Neuronal stem cell (in vitro differentiated cells): Measurements from ENCODE around the gene ZBTB5.

Source experiments
- DNase-seq: peaks from one replicate; pipeline ENCODE4 v3.0.0-alpha.2; 2013; ENCODE audit warnings: low spot score
- H2AFZ ChIP-seq: one replicate; pipeline ENCODE4 v1.6.1; 2013; ENCODE audit warnings: mild to moderate bottlenecking, low read length, inconsistent platforms
- H2AK5ac ChIP-seq: 2 replicates; pipeline ENCODE4 v1.6.1; 2013; ENCODE audit warnings: low read depth, mild to moderate bottlenecking, inconsistent platforms, low read length, moderate library complexity, mixed read lengths
- H2BK120ac ChIP-seq: 2 replicates; pipeline ENCODE4 v1.6.1; 2013; ENCODE audit warnings: low read depth, mild to moderate bottlenecking, inconsistent platforms, low read length, moderate library complexity, mixed read lengths
- H2BK12ac ChIP-seq: one replicate; pipeline ENCODE4 v1.6.1; 2013; ENCODE audit warnings: low read length, inconsistent platforms
- H2BK15ac ChIP-seq: 2 replicates; pipeline ENCODE4 v1.6.1; 2013; ENCODE audit warnings: mild to moderate bottlenecking, low read length, inconsistent platforms, mixed read lengths
- H2BK5ac ChIP-seq: one replicate; pipeline ENCODE4 v1.6.1; 2013; ENCODE audit warnings: inconsistent platforms, mild to moderate bottlenecking, low read length, moderate library complexity
- H3K14ac ChIP-seq: one replicate; pipeline ENCODE4 v1.6.1; 2013; ENCODE audit warnings: low read length, inconsistent platforms
- H3K18ac ChIP-seq: 2 replicates; pipeline ENCODE4 v1.6.1; 2013; ENCODE audit warnings: low read length, inconsistent platforms
- H3K23ac ChIP-seq: 2 replicates; pipeline ENCODE4 v1.6.1; 2013; ENCODE audit warnings: low read depth, mild to moderate bottlenecking, mixed read lengths, low read length, inconsistent platforms; ENCODE audit not compliant: poor library complexity
- H3K27ac ChIP-seq: replicated peaks from 3 replicates; pipeline ENCODE4 v1.5.1; 2013; ENCODE audit warnings: low read length, inconsistent platforms
- H3K27me3 ChIP-seq, 3 experiments: 2 replicates each; pipeline ENCODE4 v1.6.1; 2013; ENCODE audit warnings: low read length in 3 of 3, mild to moderate bottlenecking in 2 of 3, inconsistent platforms in 1 of 3, low read depth in 1 of 3, mixed read lengths in 1 of 3, moderate library complexity in 1 of 3; ENCODE audit not compliant: control insufficient read depth in 3 of 3, insufficient read depth in 3 of 3
- H3K36me3 ChIP-seq, 2 donors: replicated peaks in 1 of 2; 2 replicates each; pipeline ENCODE4 v1.6.1; 2013; ENCODE audit warnings: low read length in 2 of 2; ENCODE audit not compliant: control insufficient read depth in 2 of 2, insufficient read depth in 2 of 2
- H3K4ac ChIP-seq: 2 replicates; pipeline ENCODE4 v1.6.1; 2013; ENCODE audit warnings: inconsistent platforms, mild to moderate bottlenecking, low read length, moderate library complexity
- H3K4me1 ChIP-seq, 2 donors: 1 replicate in 1 of 2; 2 replicates in 1 of 2; pipeline ENCODE4 v1.6.1; 2013; ENCODE audit warnings: low read length in 2 of 2, low read depth in 1 of 2; ENCODE audit not compliant: control insufficient read depth in 2 of 2, insufficient read depth in 1 of 2
- H3K4me2 ChIP-seq: one replicate; pipeline ENCODE4 v1.6.1; 2013; ENCODE audit warnings: mild to moderate bottlenecking, low read length, inconsistent platforms; ENCODE audit not compliant: insufficient read depth, poor library complexity, severe bottlenecking
- H3K4me3 ChIP-seq, 2 donors: 2 replicates each; pipeline ENCODE4 v1.5.1; 2013; ENCODE audit warnings: low read length in 2 of 2, mild to moderate bottlenecking in 2 of 2, inconsistent platforms in 1 of 2, moderate library complexity in 1 of 2
- H3K79me1 ChIP-seq: one replicate; pipeline ENCODE4 v1.6.1; 2013; ENCODE audit warnings: low read depth, mild to moderate bottlenecking, inconsistent platforms, low read length, moderate library complexity
- H3K9ac ChIP-seq: one replicate; pipeline ENCODE4 v1.6.1; 2013; ENCODE audit warnings: mild to moderate bottlenecking, low read depth, low read length, inconsistent platforms; ENCODE audit not compliant: poor library complexity
- H3K9me3 ChIP-seq, 2 donors: replicated peaks in 1 of 2; 2 replicates each; pipeline versions ENCODE3 to v1.6.1; 2013; ENCODE audit warnings: low read length in 2 of 2, mild to moderate bottlenecking in 2 of 2, inconsistent platforms in 1 of 2, low read depth in 1 of 2, mixed read lengths in 1 of 2, moderate library complexity in 1 of 2; ENCODE audit not compliant: control insufficient read depth in 2 of 2, insufficient read depth in 1 of 2
- H4K8ac ChIP-seq: one replicate; pipeline ENCODE4 v1.6.1; 2013; ENCODE audit warnings: low read depth, mild to moderate bottlenecking, inconsistent platforms, low read length, moderate library complexity
- H4K91ac ChIP-seq: one replicate; pipeline ENCODE4 v1.6.1; 2013; ENCODE audit warnings: low read length, low read depth, mild to moderate bottlenecking, inconsistent platforms; ENCODE audit not compliant: poor library complexity
- whole genome bisulfite sequencing, 2 donors: extraction: QIAGEN DNeasy Blood & Tissue Kit; methylation state at CpG; one replicate each; pipeline ENCODE4 v1.1.7; 2013; ENCODE audit warnings: missing lambda C conversion rate in 2 of 2, mixed read lengths in 1 of 2; ENCODE audit not compliant: insufficient read length in 2 of 2, insufficient replicate concordance in 1 of 2; ENCODE audit errors: extremely low coverage in 2 of 2; 5-methylcytosine and 5-hydroxymethylcytosine counted together

The ZBTB5 gene

DNA sequence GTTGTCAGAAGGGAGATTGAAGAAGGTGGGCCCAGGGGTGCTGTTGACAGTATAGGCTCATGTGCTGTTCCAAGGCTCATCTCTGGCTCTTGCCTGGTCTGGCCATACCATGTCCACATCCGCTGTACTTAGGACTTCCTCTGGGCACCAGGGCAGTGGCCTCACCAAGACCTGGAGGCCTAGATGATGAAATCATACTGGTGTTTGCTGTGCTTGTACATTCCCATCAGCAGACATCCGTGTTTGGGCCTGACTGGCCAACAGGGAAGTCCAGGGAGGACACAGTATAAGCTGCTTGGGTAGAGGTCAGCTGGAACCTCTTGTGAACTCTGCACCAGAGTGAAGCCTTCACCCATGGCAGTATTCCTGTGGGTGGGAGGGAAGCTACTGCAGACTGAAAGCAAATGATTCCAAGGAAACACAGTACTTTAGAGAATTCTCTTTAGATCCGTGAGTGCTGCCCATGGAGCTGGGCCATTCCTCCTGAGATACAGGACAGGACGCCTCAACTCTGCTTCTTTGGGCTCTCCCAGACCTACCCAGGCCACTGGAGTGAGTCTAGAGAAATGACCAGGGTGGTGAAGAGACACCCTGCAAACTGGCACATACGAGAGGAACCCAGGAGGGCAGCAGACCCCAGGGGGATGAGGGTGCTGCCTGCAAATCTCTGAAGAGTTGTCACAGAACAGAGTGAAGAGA, 43.0 kb upstream of the ZBTB5 start:
- Histone ChIP-seq H3K36me3 (peaks cover 29 to 79% of the 10 kb centered on the region in 2 donors), H3K79me1 (no peaks in the 10 kb centered on the region), H2BK120ac (no peak overlapping the region), H2AK5ac (no peak overlapping the region), H3K14ac (no peak overlapping the region), H3K18ac (no peak overlapping the region), H3K27me3 (peaks cover 0 to 2% (median 0%) of the 10 kb centered on the region in 3 experiments), H3K4me1 (peaks cover 0 to 3% of the 10 kb centered on the region in 2 donors), H3K27ac (no peak overlapping the region), H2AFZ (no peak overlapping the region), H2BK5ac (no peak overlapping the region), H4K91ac (no peak overlapping the region), H2BK12ac (no peak overlapping the region), H2BK15ac (no peak overlapping the region), H3K23ac (no peak overlapping the region), H4K8ac (no peak overlapping the region), H3K4me3 (no peak overlapping the region), H3K9ac (no peak overlapping the region), H3K9me3 (no peaks in the 10 kb centered on the region), H3K4me2 (no peak overlapping the region), H3K4ac (no peak overlapping the region)
- WGBS, 2 donors: no CpG with 5 or more reads among the region's 5 CpGs
- DNase-seq: no peak

- H2BK5ac ChIP-seq: no peak overlapping the region
- H2AK5ac ChIP-seq: no peak overlapping the region
- H3K14ac ChIP-seq: no peak overlapping the region
- H3K4me3 ChIP-seq: no peak overlapping the region
- no peak overlapping the region for H2BK15ac ChIP-seq
- no peak overlapping the region for H2BK120ac ChIP-seq
- no peak overlapping the region for H4K91ac ChIP-seq
- H3K79me1 ChIP-seq: no peaks in the 10 kb centered on the region
- DNase-seq: no peak
- no peak overlapping the region for H3K4ac ChIP-seq
- H2BK12ac ChIP-seq: no peak overlapping the region
- peaks cover 32 to 84% of the 10 kb centered on the region in 2 donors for H3K36me3 ChIP-seq
- H3K9ac ChIP-seq: no peak overlapping the region
- no peaks in the 10 kb centered on the region for H3K9me3 ChIP-seq
- H3K4me2 ChIP-seq: no peak overlapping the region
- H3K23ac ChIP-seq: no peak overlapping the region
- no CpG with 5 or more reads among the region's 11 CpGs for WGBS, 2 donors
- H3K18ac ChIP-seq: no peak overlapping the region
- peaks cover 0 to 3% of the 10 kb centered on the region in 2 donors for H3K4me1 ChIP-seq
- no peak overlapping the region for H3K27ac ChIP-seq
- no peak overlapping the region for H4K8ac ChIP-seq
- H3K27me3 ChIP-seq: peaks cover 0 to 2% (median 0%) of the 10 kb centered on the region in 3 experiments
- no peak overlapping the region for H2AFZ ChIP-seq
These were observed 42.4 kb upstream of the ZBTB5 start for GRCh38 chr9:37507566-37508134.

- Histone ChIP-seq H2AFZ (no peak overlapping the region), H3K9me3 (no peaks in the 10 kb centered on the region), H3K27me3 (no peaks in the 10 kb centered on the region), H2BK15ac (no peak overlapping the region), H3K4ac (no peak overlapping the region), H3K4me2 (no peak overlapping the region), H3K4me3 (no peak overlapping the region), H2AK5ac (no peak overlapping the region), H3K9ac (no peak overlapping the region), H2BK120ac (no peak overlapping the region), H2BK5ac (no peak overlapping the region), H3K18ac (no peak overlapping the region), H3K4me1 (no peaks in the 10 kb centered on the region), H2BK12ac (no peak overlapping the region), H3K79me1 (no peaks in the 10 kb centered on the region), H3K23ac (no peak overlapping the region), H4K8ac (no peak overlapping the region), H4K91ac (no peak overlapping the region), H3K36me3 (peaks cover 45 to 95% of the 10 kb centered on the region in 2 donors), H3K14ac (no peak overlapping the region), H3K27ac (no peak overlapping the region)
- no peak for DNase-seq
- no CpG with 5 or more reads among the region's 5 CpGs for WGBS, 2 donors
These were observed 39.4 kb upstream of the ZBTB5 start for GRCh38 chr9:37504605-37505004.

GRCh38 chr9:37503736-37504135, 38.5 kb upstream of the ZBTB5 start:
- no CpG with 5 or more reads among the region's 3 CpGs for WGBS, 2 donors
- Histone ChIP-seq H3K23ac (no peak overlapping the region), H3K4me1 (no peaks in the 10 kb centered on the region), H2BK12ac (no peak overlapping the region), H2BK120ac (no peak overlapping the region), H3K4me3 (no peak overlapping the region), H3K27me3 (no peaks in the 10 kb centered on the region), H3K9ac (no peak overlapping the region), H2AFZ (no peak overlapping the region), H3K4me2 (no peak overlapping the region), H3K79me1 (no peaks in the 10 kb centered on the region), H2BK15ac (no peak overlapping the region), H3K36me3 (peaks cover 46 to 95% of the 10 kb centered on the region in 2 donors), H3K27ac (no peak overlapping the region), H2AK5ac (no peak overlapping the region), H4K8ac (no peak overlapping the region), H2BK5ac (no peak overlapping the region), H3K9me3 (no peaks in the 10 kb centered on the region), H3K18ac (no peak overlapping the region), H3K14ac (no peak overlapping the region), H4K91ac (no peak overlapping the region), H3K4ac (no peak overlapping the region)
- DNase-seq: no peak
